ENCODE measurements around the gene PRR5L. TPM values are rescaled to one million over a fixed set of nuclear protein-coding genes. Genes with fewer than 3 reads are reported as not detected.

Gene PRR5L
- total RNA-seq, 4 donors from 2014 or later: 8.8 to 29.7 (median 9.4) TPM

- no peak overlapping the region for H3K27ac ChIP-seq
- no peak overlapping the region for H3K4me3 ChIP-seq
- H3K9me3 ChIP-seq: no peaks in the 10 kb centered on the region
- H3K27me3 ChIP-seq: no peaks in the 10 kb centered on the region
- WGBS, 2 donors: 59 to 65% methylated on average over 6 of the region's 6 CpGs
- H3K36me3 ChIP-seq: no peaks in the 10 kb centered on the region
- no peaks in the 10 kb centered on the region for H3K4me1 ChIP-seq
- TF ChIP-seq POLR2A (IDR thresholded peaks at IDR 0.05) (no peak), CTCF (IDR thresholded peaks at IDR 0.05) (no peak), EP300 (IDR thresholded peaks at IDR 0.05) (no peak)
- DNase-seq (ENCODE audit: low spot score in 2 of 2): no peak
Observed at GRCh38 chr11:36354221-36355003, 58.3 kb downstream of the PRR5L start.

DNA sequence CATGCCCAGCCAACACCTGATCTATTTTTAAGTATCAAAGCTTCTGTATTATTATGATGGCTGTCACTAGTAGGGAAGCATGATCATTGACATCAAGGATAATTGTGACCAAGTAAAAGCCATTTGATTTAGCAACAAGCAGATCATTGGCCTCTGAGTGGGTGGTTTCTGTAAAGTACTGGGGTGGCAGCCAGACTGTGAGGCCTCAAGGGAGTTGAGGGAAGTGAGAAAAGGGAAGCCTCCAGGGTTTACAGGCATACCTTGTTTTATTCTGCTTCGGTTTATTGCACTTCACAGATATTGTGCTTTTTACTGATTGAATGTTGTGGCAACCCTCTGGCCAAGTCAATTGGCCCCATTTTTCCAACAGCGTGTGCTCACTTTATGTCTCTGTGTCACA is 60.1 kb downstream of the PRR5L start:
- H3K4me1 ChIP-seq: no peaks in the 10 kb centered on the region
- TF ChIP-seq CTCF (IDR thresholded peaks at IDR 0.05) (no peak), EP300 (IDR thresholded peaks at IDR 0.05) (no peak), POLR2A (IDR thresholded peaks at IDR 0.05) (no peak)
- DNase-seq (ENCODE audit: low spot score in 2 of 2): no peak
- 82 to 88% methylated on average over 2 of the region's 2 CpGs for WGBS, 2 donors
- no peaks in the 10 kb centered on the region for H3K36me3 ChIP-seq
- no peaks in the 10 kb centered on the region for H3K27me3 ChIP-seq
- H3K27ac ChIP-seq: no peak overlapping the region
- H3K4me3 ChIP-seq: no peak overlapping the region
- no peaks in the 10 kb centered on the region for H3K9me3 ChIP-seq

DNA sequence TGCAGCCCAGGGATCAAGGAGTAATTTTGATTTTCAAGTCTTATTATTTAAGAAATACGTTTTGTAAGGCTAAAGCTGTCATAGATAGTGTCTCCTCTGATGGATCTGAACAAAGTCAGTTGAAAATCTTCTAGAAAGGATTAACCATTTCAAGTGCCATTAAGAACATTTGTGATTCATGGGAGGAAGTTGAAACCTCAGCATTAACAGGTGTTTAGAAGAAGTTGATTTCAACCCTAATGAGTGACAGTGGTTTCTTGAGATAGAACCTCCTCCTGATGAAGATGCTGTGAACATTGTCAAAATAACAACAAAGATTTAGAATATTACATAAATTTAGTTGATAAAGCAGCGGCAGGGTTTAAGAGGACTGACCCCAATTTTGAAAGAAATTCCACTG is 61.7 kb downstream of the PRR5L start:
- Histone ChIP-seq H3K27me3 (no peaks in the 10 kb centered on the region), H3K4me1 (peaks cover 0 to 14% (median 0%) of the 10 kb centered on the region in 4 donors), H3K4me3 (no peak overlapping the region), H3K27ac (no peak overlapping the region), H3K9me3 (no peaks in the 10 kb centered on the region), H3K36me3 (no peaks in the 10 kb centered on the region)
- no peak for DNase-seq (ENCODE audit: low spot score in 2 of 2)
- TF ChIP-seq CTCF (IDR thresholded peaks at IDR 0.05): no peak
- no peak for TF ChIP-seq EP300 (IDR thresholded peaks at IDR 0.05)
- no peak for TF ChIP-seq POLR2A (IDR thresholded peaks at IDR 0.05)
- 26 to 35% methylated on average over 2 of the region's 2 CpGs for WGBS, 2 donors

DNA sequence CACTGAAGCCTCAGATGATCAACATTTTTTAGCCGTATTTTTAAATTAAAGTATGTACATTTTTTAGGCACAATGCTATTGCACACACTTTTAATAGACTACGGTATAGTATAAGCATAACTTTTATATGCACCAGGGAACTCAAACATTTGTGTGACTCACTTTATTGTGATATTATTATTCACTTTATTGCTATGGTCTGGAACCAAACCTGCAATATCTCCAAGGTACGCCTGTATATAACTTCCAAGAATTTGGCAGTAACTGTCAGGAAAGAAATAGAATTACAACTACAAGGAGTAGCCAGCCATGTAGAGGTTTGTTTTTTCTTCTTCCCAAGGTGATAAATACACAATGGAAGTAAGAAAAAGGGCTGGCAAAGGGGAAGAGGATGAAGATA is 62.3 kb downstream of the PRR5L start:
- no peaks in the 10 kb centered on the region for H3K27me3 ChIP-seq
- no peaks in the 10 kb centered on the region for H3K9me3 ChIP-seq
- no peak overlapping the region for H3K27ac ChIP-seq
- H3K4me3 ChIP-seq: no peak overlapping the region
- WGBS, 2 donors: 93 to 95% methylated on average over 3 of the region's 3 CpGs
- no peak for DNase-seq (ENCODE audit: low spot score in 2 of 2)
- H3K36me3 ChIP-seq: no peaks in the 10 kb centered on the region
- TF ChIP-seq CTCF (IDR thresholded peaks at IDR 0.05) (no peak), POLR2A (IDR thresholded peaks at IDR 0.05) (no peak), EP300 (IDR thresholded peaks at IDR 0.05) (no peak)
- H3K4me1 ChIP-seq: peaks cover 0 to 20% (median 0%) of the 10 kb centered on the region in 4 donors

GRCh38 chr11:36360318-36360717 is 64.2 kb downstream of the PRR5L start:
- H3K4me1 ChIP-seq: peaks cover 0 to 20% (median 0%) of the 10 kb centered on the region in 4 donors
- no peaks in the 10 kb centered on the region for H3K9me3 ChIP-seq
- no peak overlapping the region for H3K27ac ChIP-seq
- DNase-seq (ENCODE audit: low spot score in 2 of 2): no peak
- H3K4me3 ChIP-seq: no peak overlapping the region
- H3K27me3 ChIP-seq: no peaks in the 10 kb centered on the region
- TF ChIP-seq POLR2A (IDR thresholded peaks at IDR 0.05) (no peak), EP300 (IDR thresholded peaks at IDR 0.05) (no peak), CTCF (IDR thresholded peaks at IDR 0.05) (no peak)
- 90 to 91% methylated on average over 3 of the region's 3 CpGs for WGBS, 2 donors
- H3K36me3 ChIP-seq: no peaks in the 10 kb centered on the region

Data from tibial nerve (tissue), 4 donors.